K562 (cell line): Measurements from ENCODE around the gene CORO2A. TPM values are rescaled to one million over a fixed set of nuclear protein-coding genes. Genes with fewer than 3 reads are reported as not detected.

Experiments
- ATAC-seq: fragments of 200-7000 bp; cut with Tn5 transposase; 3 replicates; pipeline ENCODE4 v1.9.1; 2020; ENCODE audit warnings: moderate library complexity
- BruUV-seq: library from RNA; stranded (reverse); fragments of 400-500 nt; replicated peaks from 2 replicates; lab custom pipeline; 2021; lab: Mats Ljungman, UMichigan
- CTCF ChIA-PET: fragments of 300-600 bp; formaldehyde crosslinking; extraction: SDS; loops from one replicate; lab custom pipeline; 2021; ENCODE audit warnings: low intra/inter-chr PET ratio; lab: Yijun Ruan, JAX
- POLR2A ChIA-PET: fragments of 300-600, 350-650 bp; sonication (Branson Sonifier 250); formaldehyde crosslinking; extraction: SDS; loops from one replicate; lab custom pipeline; 2021; ENCODE audit warnings: antibody characterized with exemption, inconsistent platforms; lab: Yijun Ruan, JAX
- DNase-seq, 4 experiments: peaks; one replicate each; pipeline versions ENCODE4 v3.0.0 to v3.0.0-alpha.2; 2011 to 2018; ENCODE audit warnings: low spot score in 3 of 4, mixed read lengths in 3 of 4; ENCODE audit errors: extremely low read depth in 1 of 4
- FAIRE-seq: peaks from 2 replicates; lab custom pipeline; 2011; peaks lifted over from hg19 to GRCh38; lab: Jason Lieb, UNC
- H2AFZ ChIP-seq: 2 replicates; pipeline ENCODE4 v1.6.0; 2011; ENCODE audit warnings: low read depth, low read length, control low read depth, inconsistent platforms
- H3K27ac ChIP-seq: fragments of 200-600 bp; 3 replicates; pipeline ENCODE4 v1.8.0; 2011; ENCODE audit warnings: low read depth, mild to moderate bottlenecking, control low read depth, inconsistent platforms, low read length, moderate library complexity, mixed read lengths; ENCODE audit errors: extremely low read depth
- H3K27me3 ChIP-seq, 2 experiments: fragments of 300-600 bp in 1 of 2; 2 replicates in 1 of 2; 3 replicates in 1 of 2; pipeline versions ENCODE4 v1.6.0 to v1.8.0; 2011; ENCODE audit warnings: inconsistent platforms in 2 of 2, low read length in 2 of 2, mild to moderate bottlenecking in 1 of 2, mixed read lengths in 1 of 2, moderate library complexity in 1 of 2; ENCODE audit not compliant: control insufficient read depth in 2 of 2, insufficient read depth in 2 of 2
- H3K36me3 ChIP-seq: fragments of 300-600 bp; 3 replicates; pipeline ENCODE4 v1.8.0; 2011; ENCODE audit warnings: mild to moderate bottlenecking, low read length, inconsistent platforms; ENCODE audit not compliant: control insufficient read depth, insufficient read depth
- H3K4me1 ChIP-seq, 2 experiments: fragments of 200-600 bp in 1 of 2; replicated peaks in 1 of 2; 2 replicates in 1 of 2; 3 replicates in 1 of 2; pipeline versions ENCODE4 v1.5.1 to v1.8.0; 2011; ENCODE audit warnings: inconsistent platforms in 2 of 2, low read length in 2 of 2, mild to moderate bottlenecking in 1 of 2, mixed read lengths in 1 of 2, moderate library complexity in 1 of 2; ENCODE audit not compliant: control insufficient read depth in 2 of 2, insufficient read depth in 2 of 2
- H3K4me2 ChIP-seq: 2 replicates; pipeline ENCODE4 v1.6.1; 2011; ENCODE audit warnings: low read length, control low read depth, inconsistent platforms, mixed read lengths; ENCODE audit not compliant: insufficient read depth
- H3K4me3 ChIP-seq: fragments of 200-600 bp; sonication (generic), shearing (Covaris generic); 2 replicates; pipeline ENCODE4 v1.5.1; 2016; ENCODE audit warnings: control low read depth, inconsistent platforms
- H3K79me2 ChIP-seq: fragments of 200-600 bp; 3 replicates; pipeline ENCODE4 v1.8.0; 2011; ENCODE audit warnings: low read length, inconsistent platforms; ENCODE audit not compliant: control insufficient read depth, insufficient read depth
- H3K9ac ChIP-seq, 2 experiments: 2 replicates each; pipeline versions ENCODE4 v1.6.0 to v1.6.1; 2011; ENCODE audit warnings: low read depth in 2 of 2, low read length in 2 of 2, control low read depth in 1 of 2, inconsistent platforms in 1 of 2, mild to moderate bottlenecking in 1 of 2, mixed read lengths in 1 of 2; ENCODE audit not compliant: insufficient read depth in 1 of 2
- H3K9me1 ChIP-seq: one replicate; pipeline ENCODE4 v1.6.0; 2011; ENCODE audit warnings: inconsistent platforms, mild to moderate bottlenecking, low read length, moderate library complexity; ENCODE audit not compliant: control insufficient read depth, insufficient read depth
- H3K9me3 ChIP-seq: replicated peaks from 2 replicates; pipeline ENCODE4 v1.5.1; 2011; ENCODE audit warnings: low read depth, low read length, inconsistent platforms; ENCODE audit not compliant: control insufficient read depth, insufficient read depth
- H4K20me1 ChIP-seq: replicated peaks from 2 replicates; pipeline ENCODE4 v1.6.1; 2011; ENCODE audit warnings: low read length, inconsistent platforms, mixed read lengths; ENCODE audit not compliant: control insufficient read depth, insufficient read depth
- DLX4 ChIP-seq: fragments of 250-450 bp; sonication (Bioruptor Pico); IDR thresholded peaks from 2 replicates; pipeline ENCODE4 v1.6.1; 2021; ENCODE audit warnings: mild to moderate bottlenecking
- DMBX1 ChIP-seq: fragments of 250-450 bp; sonication (Bioruptor Pico); IDR thresholded peaks from 2 replicates; pipeline ENCODE4 v1.8.0; 2022; ENCODE audit warnings: inconsistent platforms, mild to moderate bottlenecking, moderate library complexity, borderline replicate concordance
- DNMT1 ChIP-seq: fragments of 450-650 bp; IDR thresholded peaks from 2 replicates; pipeline ENCODE4 v1.6.1; 2016; ENCODE audit warnings: antibody characterized with exemption, mild to moderate bottlenecking
- ETV5 ChIP-seq: sonication (generic); formaldehyde crosslinking; IDR thresholded peaks from 2 replicates; pipeline ENCODE4 v1.4.0; 2020; ENCODE audit warnings: low read depth, mild to moderate bottlenecking, missing genetic modification reagents
- EZH2 ChIP-seq: IDR thresholded peaks from 2 replicates; pipeline ENCODE4 v1.6.1; 2012; ENCODE audit warnings: low read depth, mild to moderate bottlenecking, inconsistent platforms, low read length, borderline replicate concordance
- HDAC6 ChIP-seq: IDR thresholded peaks from 2 replicates; pipeline ENCODE4 v1.6.1; 2012; ENCODE audit warnings: low read depth, mild to moderate bottlenecking, control low read depth, inconsistent platforms, low read length, moderate library complexity
- LARP7 ChIP-seq: fragments of 450-650 bp; IDR thresholded peaks from 2 replicates; pipeline ENCODE4 v1.6.1; 2016
- PHF20 ChIP-seq: fragments of 450-650 bp; IDR thresholded peaks from 2 replicates; pipeline ENCODE4 v1.6.1; 2018; ENCODE audit not compliant: partially characterized antibody
- SIRT6 ChIP-seq: IDR thresholded peaks from one replicate; pipeline ENCODE4 v1.6.1; 2012; ENCODE audit warnings: low read depth, mild to moderate bottlenecking, control low read depth, inconsistent platforms, low read length, moderate library complexity
- SNIP1 ChIP-seq: fragments of 450-650 bp; IDR thresholded peaks from 2 replicates; pipeline ENCODE4 v1.7.1; 2017; ENCODE audit warnings: low read depth, mild to moderate bottlenecking
- YBX1 ChIP-seq: fragments of 450-650 bp; IDR thresholded peaks from 2 replicates; pipeline ENCODE4 v1.7.1; 2016; ENCODE audit warnings: mild to moderate bottlenecking
- ZNF224 ChIP-seq: sonication (generic); formaldehyde crosslinking; IDR thresholded peaks from 2 replicates; pipeline ENCODE4 v1.8.0; 2022; ENCODE audit warnings: mild to moderate bottlenecking, missing genetic modification reagents
- WGBS: fragments of 100-300 bp; shearing (Covaris generic); methylation state at CpG from one replicate; pipeline ENCODE4 v1.1.6; 2016; ENCODE audit warnings: low coverage, mixed read lengths; ENCODE audit not compliant: insufficient coverage; ENCODE audit errors: missing lambda C conversion rate; 5-methylcytosine and 5-hydroxymethylcytosine counted together
- in situ Hi-C: fragments of 300-500 bp; cut with MboI; formaldehyde crosslinking; loops from 4 replicates; pipeline ENCODE4 v1.15.0; 2018; ENCODE audit warnings: inconsistent platforms, mixed read lengths
- intact Hi-C: fragments of 100-400 bp; cut with micrococcal nuclease; formaldehyde crosslinking; loops from 2 replicates; pipeline ENCODE4 v1.14.2; 2022
- polyA plus RNA-seq, 8 experiments: library from polyadenylated mRNA; depleted of rRNA in 4 of 8; stranded (reverse) in 5 of 8; unstranded in 3 of 8; fragments of >200 nt; fragmentation: Nextera tagmentation in 2 of 8; fragmentation: Illumina TruSeq in 1 of 8; extraction: Ambion mirVana in 2 of 8; extraction: Trizol in 1 of 8; gene quantifications; 2 replicates each; pipeline versions ENCODE4 v1.2.1 to v1.2.3, GENCODE V29; 2011 to 2014; ENCODE audit warnings: inconsistent platforms in 1 of 8, missing spikeins in 1 of 8
- total RNA-seq, 7 experiments: library from RNA; depleted of rRNA in 6 of 7; stranded (reverse); fragments of >200 nt in 6 of 7; fragmentation: Illumina TruSeq in 2 of 7; extraction: Trizol in 2 of 7; gene quantifications; 2 replicates each; pipeline versions ENCODE4 v1.2.1 to v1.2.3, GENCODE V29; 2011 to 2021; ENCODE audit warnings: low replicate concordance in 1 of 7
- TF ChIP-seq, protein P1 (sequence below): fragments of 200-800 bp; sonication (Bioruptor generic); IDR thresholded peaks from 2 replicates; pipeline ENCODE4 v1.6.1; 2017; ENCODE audit warnings: missing genetic modification characterization, missing compliant biosample characterization
- TF ChIP-seq, protein P2 (sequence below): sonication (generic); formaldehyde crosslinking; IDR thresholded peaks from 2 replicates; pipeline ENCODE4 v1.8.1; 2022; ENCODE audit warnings: missing genetic modification reagents

CORO2A gene
- total and polyA plus RNA-seq, 9 of the 15 experiments (the other 6 are each of a cell fraction or from before 2014, with no cell fraction given) = 9.5 to 26.6 (median 18.0) TPM

DNA sequence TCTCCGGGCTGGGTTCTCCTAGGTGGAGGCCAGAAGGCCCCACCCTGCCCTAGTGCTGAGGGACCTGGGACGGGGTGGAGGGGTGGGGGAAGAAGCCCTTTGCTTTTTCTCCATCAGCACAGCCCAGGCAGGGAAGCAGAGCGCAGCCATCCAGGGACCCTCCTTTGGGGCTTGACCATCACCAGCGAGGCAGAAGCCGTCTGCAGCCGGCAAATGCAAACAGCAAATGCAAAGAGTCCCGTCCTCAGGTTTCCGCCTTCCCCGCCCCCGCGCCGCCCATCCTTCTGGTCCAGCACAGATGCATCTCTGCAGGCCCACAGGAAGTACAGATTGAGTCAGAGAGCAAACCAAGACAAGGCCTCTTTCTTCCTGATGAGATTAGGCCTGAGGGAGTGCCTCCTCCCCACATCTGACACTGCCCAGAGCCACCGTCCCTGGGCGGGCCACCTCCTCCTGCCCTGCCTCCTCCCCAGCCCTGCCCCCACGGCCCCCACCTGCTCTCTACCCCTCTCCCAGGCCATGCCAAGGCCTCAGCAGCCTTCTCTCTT, 23.4 kb downstream of the CORO2A start (continued):
- TF ChIP-seq SIRT6 (no peak), DLX4 (CRISPR knock-in tag) (no peak)

DNA sequence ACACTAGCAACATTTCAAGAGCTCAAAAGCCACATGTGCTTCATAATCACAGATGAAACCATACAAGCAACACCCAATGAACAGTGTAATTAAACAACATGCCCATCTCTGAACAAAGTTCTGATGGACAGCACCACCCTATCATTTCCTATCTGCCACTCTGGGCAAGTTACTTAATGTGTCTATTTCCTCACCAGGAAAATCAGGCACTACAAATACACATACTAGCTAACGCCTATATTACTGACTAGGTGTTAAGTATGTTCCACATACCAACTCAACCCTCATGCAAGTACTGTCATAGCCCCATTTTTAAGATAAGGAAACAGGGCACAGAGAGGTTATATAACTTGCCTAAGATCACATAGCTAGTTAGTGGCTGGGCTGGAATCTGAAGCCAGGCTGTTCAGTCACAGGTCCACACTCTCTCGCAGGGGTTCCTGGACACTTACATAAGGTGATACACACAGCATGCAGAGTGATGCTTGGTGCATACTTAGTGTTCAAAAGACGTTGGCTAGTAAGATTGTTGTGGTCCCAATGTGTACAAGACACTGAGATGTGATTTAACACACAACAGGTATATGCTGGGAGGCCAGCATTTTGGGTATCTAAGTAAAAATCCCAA, 24.2 kb downstream of the CORO2A start:
- Histone ChIP-seq H3K4me1 (peaks cover 24 to 30% of the 10 kb centered on the region in 2 experiments), H3K9me3 (no peaks in the 10 kb centered on the region), H4K20me1 (peaks cover 14% of the 10 kb centered on the region; the same call in 1 of the 2 replicates), H3K79me2 (peaks cover 43% of the 10 kb centered on the region), H3K9me1 (no peaks in the 10 kb centered on the region)
- intact Hi-C loops = loop anchor here (2.0 to 5.0 kb wide), 2 partner anchors 25 to 739 kb away; partner anchors contain the start of gene CORO2A
- WGBS = 36% methylated on average over 3 of the region's 3 CpGs
- FAIRE-seq (peak; percentile 59), DNase-seq (no peak)
- POLR2A ChIA-PET = interaction anchor here (0.6 kb wide), 1 partner anchor 666 kb away, joined by 3 read pairs; no protein-coding TSS in a partner anchor
- TF ChIP-seq, protein P1, sequence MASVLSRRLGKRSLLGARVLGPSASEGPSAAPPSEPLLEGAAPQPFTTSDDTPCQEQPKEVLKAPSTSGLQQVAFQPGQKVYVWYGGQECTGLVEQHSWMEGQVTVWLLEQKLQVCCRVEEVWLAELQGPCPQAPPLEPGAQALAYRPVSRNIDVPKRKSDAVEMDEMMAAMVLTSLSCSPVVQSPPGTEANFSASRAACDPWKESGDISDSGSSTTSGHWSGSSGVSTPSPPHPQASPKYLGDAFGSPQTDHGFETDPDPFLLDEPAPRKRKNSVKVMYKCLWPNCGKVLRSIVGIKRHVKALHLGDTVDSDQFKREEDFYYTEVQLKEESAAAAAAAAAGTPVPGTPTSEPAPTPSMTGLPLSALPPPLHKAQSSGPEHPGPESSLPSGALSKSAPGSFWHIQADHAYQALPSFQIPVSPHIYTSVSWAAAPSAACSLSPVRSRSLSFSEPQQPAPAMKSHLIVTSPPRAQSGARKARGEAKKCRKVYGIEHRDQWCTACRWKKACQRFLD = no peak
- TF ChIP-seq YBX1 = no peak
- no peak for TF ChIP-seq SNIP1
- no peak for TF ChIP-seq ETV5 (CRISPR knock-in tag)
- TF ChIP-seq EZH2 = no peak
- TF ChIP-seq ZNF224 (CRISPR knock-in tag) = no peak
- TF ChIP-seq HDAC6 = no peak
- TF ChIP-seq PHF20 = no peak
- no peak for TF ChIP-seq LARP7
- no peak for TF ChIP-seq DNMT1
- TF ChIP-seq DMBX1 (CRISPR knock-in tag) = no peak
- TF ChIP-seq, protein P2, sequence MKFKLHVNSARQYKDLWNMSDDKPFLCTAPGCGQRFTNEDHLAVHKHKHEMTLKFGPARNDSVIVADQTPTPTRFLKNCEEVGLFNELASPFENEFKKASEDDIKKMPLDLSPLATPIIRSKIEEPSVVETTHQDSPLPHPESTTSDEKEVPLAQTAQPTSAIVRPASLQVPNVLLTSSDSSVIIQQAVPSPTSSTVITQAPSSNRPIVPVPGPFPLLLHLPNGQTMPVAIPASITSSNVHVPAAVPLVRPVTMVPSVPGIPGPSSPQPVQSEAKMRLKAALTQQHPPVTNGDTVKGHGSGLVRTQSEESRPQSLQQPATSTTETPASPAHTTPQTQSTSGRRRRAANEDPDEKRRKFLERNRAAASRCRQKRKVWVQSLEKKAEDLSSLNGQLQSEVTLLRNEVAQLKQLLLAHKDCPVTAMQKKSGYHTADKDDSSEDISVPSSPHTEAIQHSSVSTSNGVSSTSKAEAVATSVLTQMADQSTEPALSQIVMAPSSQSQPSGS (CRISPR knock-in tag) = no peak
- TF ChIP-seq, all 486 proteins: peak for 0
- CTCF ChIA-PET = no interaction called here
- Histone ChIP-seq H3K4me3 (no peak overlapping the region), H3K27me3 (no peaks in the 10 kb centered on the region), H3K36me3 (no peaks in the 10 kb centered on the region; the same call in 2 of the 3 replicates), H3K27ac (no peak overlapping the region), H3K4me2 (no peak overlapping the region), H2AFZ (no peak overlapping the region), H3K9ac (no peak overlapping the region)
- no peak for ATAC-seq
- in situ Hi-C loops = no loop called here
- no TSS peak for BruUV-seq
